Measurements from ENCODE around the gene ADH4.
"Not testable (repeated sequence)": the region's sequence is repeated elsewhere in the genome, so short reads cannot be mapped to it uniquely, and the experiment has no call there.

The ADH4 gene

GRCh38 chr4:99144070-99144469 lies at the start of gene ADH4:
Gene ADH4, minus strand, starts transcription at chr4:99144297. Its CDS starts 75 bp downstream, at chr4:99144222.
- TF ChIP-seq CTCF (IDR thresholded peaks at IDR 0.05; ENCODE audit: low read depth, low read length), result no peak
- no peak within 1 kb of the TSS for H3K4me3 ChIP-seq (ENCODE audit: low read depth, low read length)

DNA sequence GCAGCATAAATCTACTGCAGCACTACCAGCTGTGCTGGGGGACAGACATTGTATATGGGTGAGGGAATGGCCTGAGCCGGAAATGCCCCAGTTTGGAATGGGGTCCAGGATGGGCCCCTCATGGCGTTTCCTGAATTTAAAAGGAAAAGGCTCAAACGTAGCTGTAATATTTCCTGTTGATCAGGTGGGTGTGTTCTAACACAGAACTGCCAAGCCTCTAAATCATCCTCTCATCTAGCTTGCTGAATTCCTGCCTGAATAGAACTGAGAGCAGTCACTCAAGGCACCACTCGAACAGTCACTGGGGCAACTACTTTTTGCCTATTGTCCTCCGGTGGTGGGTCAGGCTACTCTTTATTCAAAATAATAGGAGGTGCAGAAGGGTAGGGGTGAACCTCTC lies 46.2 kb upstream of the ADH4 start:
- no peak overlapping the region for H3K4me3 ChIP-seq (ENCODE audit: low read depth, low read length)
- TF ChIP-seq CTCF (IDR thresholded peaks at IDR 0.05; ENCODE audit: low read depth, low read length), result no peak

- not testable (repeated sequence) for H3K4me3 ChIP-seq (ENCODE audit: low read depth, low read length)
Observed at GRCh38 chr4:99189900-99190299, 45.8 kb upstream of the ADH4 start.

GRCh38 chr4:99186029-99186428 lies 41.9 kb upstream of the ADH4 start:
- no peak for TF ChIP-seq CTCF (IDR thresholded peaks at IDR 0.05; ENCODE audit: low read depth, low read length)
- no peak overlapping the region for H3K4me3 ChIP-seq (ENCODE audit: low read depth, low read length)

GRCh38 chr4:99185581-99185980 lies 41.5 kb upstream of the ADH4 start:
- no peak overlapping the region for H3K4me3 ChIP-seq (ENCODE audit: low read depth, low read length)
- TF ChIP-seq CTCF (IDR thresholded peaks at IDR 0.05; ENCODE audit: low read depth, low read length), result no peak

DNA sequence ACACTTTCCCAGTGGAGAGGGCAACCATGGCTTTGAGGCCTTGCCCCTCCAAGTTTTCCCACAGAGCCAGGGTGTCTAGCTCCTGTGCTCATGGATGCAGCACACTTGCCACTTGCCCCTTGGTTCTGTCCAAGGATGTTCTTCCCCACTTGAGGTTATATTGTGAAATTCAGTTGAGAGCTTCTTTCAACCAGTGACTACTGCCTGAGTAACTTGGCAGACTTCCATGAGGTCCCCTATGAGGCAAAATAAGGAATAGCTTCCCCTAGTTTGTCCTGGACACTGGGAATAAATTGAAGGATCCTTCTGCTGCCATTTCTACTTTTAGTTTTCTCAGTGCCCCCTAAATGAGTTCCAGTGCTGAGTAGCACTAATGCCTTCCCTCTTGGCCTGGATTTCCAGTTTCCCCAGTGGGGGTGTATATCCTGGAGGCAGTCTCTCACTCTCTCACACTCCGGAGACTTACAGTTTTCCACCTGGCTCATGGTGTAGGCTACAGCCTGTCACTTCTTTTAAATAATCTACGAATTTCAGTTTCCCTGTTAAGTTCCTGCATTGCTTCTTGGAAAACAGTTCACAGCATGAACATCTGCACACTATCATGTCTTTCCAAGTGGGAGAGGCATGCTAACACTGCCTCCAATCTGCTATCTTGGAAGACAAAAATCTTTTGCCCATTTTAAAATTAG lies 36.4 kb upstream of the ADH4 start:
- no peak overlapping the region for H3K4me3 ChIP-seq (ENCODE audit: low read depth, low read length)
- TF ChIP-seq CTCF (IDR thresholded peaks at IDR 0.05; ENCODE audit: low read depth, low read length), result no peak

GRCh38 chr4:99179626-99180025 lies 35.5 kb upstream of the ADH4 start:
- H3K4me3 ChIP-seq (ENCODE audit: low read depth, low read length), result no peak overlapping the region

More at GRCh38 chr4:99179626-99180025, 35.5 kb upstream of the ADH4 start:
- no peak for TF ChIP-seq CTCF (IDR thresholded peaks at IDR 0.05; ENCODE audit: low read depth, low read length)

All from WI38 (cell line).